GM23248 (cell line): ENCODE data around the gene KCNJ10. TPM values are rescaled to one million over a fixed set of nuclear protein-coding genes. Genes with fewer than 3 reads are reported as not detected.

Source experiments
- DNase-seq: peaks from one replicate; pipeline ENCODE4 v3.0.0-alpha.2; 2015
- H2AFZ ChIP-seq: fragments of 200-600 bp; sonication (generic); 2 replicates; pipeline ENCODE4 v1.6.1; 2016; ENCODE audit warnings: antibody characterized with exemption
- H3F3A ChIP-seq: fragments of 200-600 bp; sonication (generic); 2 replicates; pipeline ENCODE4 v1.6.1; 2016; ENCODE audit warnings: mild to moderate bottlenecking, antibody characterized with exemption, mixed run types; ENCODE audit not compliant: insufficient read depth
- H3K27ac ChIP-seq: fragments of 200-600 bp; sonication (generic); 2 replicates; pipeline ENCODE4 v1.5.1; 2016; ENCODE audit warnings: mild to moderate bottlenecking
- H3K27me3 ChIP-seq: fragments of 200-600 bp; sonication (generic); replicated peaks from 2 replicates; pipeline ENCODE4 v1.6.1; 2016; ENCODE audit warnings: mild to moderate bottlenecking; ENCODE audit not compliant: insufficient read depth
- H3K36me3 ChIP-seq: fragments of 200-600 bp; sonication (generic); 2 replicates; pipeline ENCODE4 v1.6.1; 2016; ENCODE audit warnings: low read depth, mild to moderate bottlenecking
- H3K4me1 ChIP-seq: fragments of 200-600 bp; sonication (generic); 2 replicates; pipeline ENCODE4 v1.6.1; 2016; ENCODE audit warnings: mild to moderate bottlenecking; ENCODE audit not compliant: insufficient read depth
- H3K4me2 ChIP-seq: fragments of 200-600 bp; sonication (generic); one replicate; pipeline ENCODE4 v1.6.1; 2016; ENCODE audit warnings: mild to moderate bottlenecking; ENCODE audit not compliant: unreplicated experiment
- H3K4me3 ChIP-seq: fragments of 200-600 bp; sonication (generic); 2 replicates; pipeline ENCODE4 v1.5.1; 2016; ENCODE audit warnings: mild to moderate bottlenecking
- H3K79me2 ChIP-seq: fragments of 200-600 bp; sonication (generic); 2 replicates; pipeline ENCODE4 v1.6.1; 2016; ENCODE audit warnings: mild to moderate bottlenecking; ENCODE audit not compliant: insufficient read depth
- H3K9ac ChIP-seq: fragments of 200-600 bp; sonication (generic); 2 replicates; pipeline ENCODE4 v1.6.1; 2016; ENCODE audit warnings: mild to moderate bottlenecking
- H3K9me2 ChIP-seq: fragments of 200-600 bp; sonication (generic); 2 replicates; pipeline ENCODE4 v1.6.1; 2016; ENCODE audit warnings: mixed run types, mild to moderate bottlenecking, moderate library complexity; ENCODE audit not compliant: insufficient read depth
- H3K9me3 ChIP-seq: fragments of 200-600 bp; sonication (generic); one replicate; pipeline ENCODE4 v1.6.1; 2017; ENCODE audit warnings: low read depth
- H4K20me1 ChIP-seq: fragments of 200-600 bp; sonication (generic); 2 replicates; pipeline ENCODE4 v1.6.0; 2016; ENCODE audit not compliant: insufficient read depth
- EZH2 ChIP-seq: fragments of 200-600 bp; sonication (generic); IDR thresholded peaks from 2 replicates; pipeline ENCODE4 v1.6.1; 2018; ENCODE audit warnings: antibody characterized with exemption, mild to moderate bottlenecking; ENCODE audit not compliant: insufficient read depth, poor library complexity, severe bottlenecking
- EZH2phosphoT487 ChIP-seq: fragments of 200-600 bp; sonication (generic); IDR thresholded peaks from 2 replicates; pipeline ENCODE4 v1.6.1; 2018; ENCODE audit warnings: antibody characterized with exemption, moderate library complexity, mild to moderate bottlenecking, low read depth; ENCODE audit not compliant: insufficient read depth
- WGBS, 2 experiments: methylation state at CpG; one replicate each; pipeline ENCODE4 v1.1.6; 2015 to 2017; ENCODE audit warnings: low lambda C conversion rate in 2 of 2, low coverage in 1 of 2; ENCODE audit errors: missing lambda C conversion rate in 2 of 2; 5-methylcytosine and 5-hydroxymethylcytosine counted together
- in situ Hi-C: fragments of 300-500 bp; cut with MboI; formaldehyde crosslinking; loops from 2 replicates; pipeline ENCODE4 v1.15.0; 2020
- polyA plus RNA-seq: library from polyadenylated mRNA; unstranded; fragments of >200 nt; fragmentation: Nextera tagmentation; extraction: Ambion mirVana; gene quantifications from 2 replicates; pipeline ENCODE4 v1.2.1, GENCODE V29; 2016
- total RNA-seq: library from RNA; depleted of rRNA; stranded (reverse); fragments of >200 nt; shearing (Covaris generic); gene quantifications from 2 replicates; pipeline ENCODE4 v1.2.3, GENCODE V29; 2014

KCNJ10 gene
- total and polyA plus RNA-seq, 2 experiments from 2014 or later = not detected

DNA sequence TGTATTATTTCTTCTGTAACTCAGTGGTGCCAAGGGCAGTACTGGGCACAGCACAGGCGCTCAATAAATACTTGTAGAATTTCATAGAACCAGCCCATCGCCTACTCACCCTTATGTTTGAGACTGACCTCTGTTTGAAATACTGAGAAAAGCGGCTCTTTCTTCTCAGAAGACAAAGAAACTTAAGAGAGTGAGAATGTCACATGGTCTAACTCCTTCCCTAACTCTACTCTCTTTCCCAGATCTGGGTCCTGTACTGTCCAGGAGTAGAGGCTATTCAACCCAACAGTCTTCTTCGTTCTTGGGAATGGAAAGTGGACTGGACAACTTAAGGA is 24.3 kb upstream of the KCNJ10 start:
- no peaks in the 10 kb centered on the region for H4K20me1 ChIP-seq
- no peaks in the 10 kb centered on the region for H3K27me3 ChIP-seq
- TF ChIP-seq EZH2 = no peak
- no peak for TF ChIP-seq EZH2phosphoT487
- no peak overlapping the region for H3K4me3 ChIP-seq
- DNase-seq = no peak
- no peaks in the 10 kb centered on the region for H3K9me2 ChIP-seq
- H3K27ac ChIP-seq = no peak overlapping the region
- in situ Hi-C loops = no loop called here
- no peaks in the 10 kb centered on the region for H3K79me2 ChIP-seq
- peaks cover 7% of the 10 kb centered on the region; the same call in 1 of the 2 replicates for H3F3A ChIP-seq
- H3K4me2 ChIP-seq = no peak overlapping the region
- no peak overlapping the region for H2AFZ ChIP-seq
- no peaks in the 10 kb centered on the region for H3K9me3 ChIP-seq
- H3K9ac ChIP-seq = no peak overlapping the region
- H3K36me3 ChIP-seq = no peaks in the 10 kb centered on the region
- WGBS, 2 experiments = 91 to 97% methylated on average over 4 of the region's 4 CpGs
- peaks cover 19% of the 10 kb centered on the region; the same call in 1 of the 2 replicates for H3K4me1 ChIP-seq

DNA sequence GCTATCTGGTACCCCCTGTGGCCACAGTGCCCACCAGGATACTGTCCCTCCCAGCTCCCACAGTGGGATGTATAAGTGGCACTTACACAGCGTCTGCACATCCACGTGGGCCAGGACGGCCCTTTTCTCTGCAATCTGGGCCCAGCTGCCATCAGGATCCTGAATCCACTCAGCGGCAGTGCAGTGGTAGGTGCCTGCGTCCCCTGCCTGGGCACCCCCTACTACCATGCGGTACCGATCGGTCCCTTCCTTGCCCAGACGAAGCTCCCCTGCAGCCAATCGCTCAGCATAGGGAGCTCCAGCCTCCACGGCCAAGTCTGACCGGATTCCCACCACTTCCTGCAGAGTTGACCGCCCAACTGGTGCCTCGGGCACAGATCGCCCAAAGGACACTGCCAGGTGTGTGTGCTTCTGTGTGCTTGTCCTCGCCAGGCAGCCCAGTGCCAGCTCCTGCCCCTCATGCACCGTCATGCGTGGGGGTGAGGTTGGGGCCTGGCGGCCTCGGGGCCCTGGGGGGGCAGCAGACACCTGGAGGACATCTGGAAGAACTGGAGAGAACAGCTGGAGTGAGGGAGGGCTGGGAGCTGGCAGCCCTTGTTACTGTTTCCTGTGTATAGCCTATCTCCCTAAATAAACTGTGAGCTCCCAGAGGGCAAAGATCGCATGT is 23.8 kb upstream of the KCNJ10 start:
- Histone ChIP-seq H3K9me3 (no peaks in the 10 kb centered on the region), H4K20me1 (no peaks in the 10 kb centered on the region), H3K4me1 (peaks cover 17% of the 10 kb centered on the region; the same call in 1 of the 2 replicates), H3K36me3 (no peaks in the 10 kb centered on the region), H3K4me2 (no peak overlapping the region), H3K9ac (no peak overlapping the region), H3K4me3 (no peak overlapping the region), H3K27me3 (no peaks in the 10 kb centered on the region), H2AFZ (no peak overlapping the region), H3K27ac (no peak overlapping the region), H3F3A (0 out of 2 replicates have a peak, but pooled peaks cover 5% of the 10 kb centered on the region), H3K9me2 (no peaks in the 10 kb centered on the region), H3K79me2 (no peaks in the 10 kb centered on the region)
- no peak for TF ChIP-seq EZH2
- no peak for TF ChIP-seq EZH2phosphoT487
- 89 to 90% methylated on average over 21 of the region's 21 CpGs for WGBS, 2 experiments
- DNase-seq = no peak
- in situ Hi-C loops = no loop called here

DNA sequence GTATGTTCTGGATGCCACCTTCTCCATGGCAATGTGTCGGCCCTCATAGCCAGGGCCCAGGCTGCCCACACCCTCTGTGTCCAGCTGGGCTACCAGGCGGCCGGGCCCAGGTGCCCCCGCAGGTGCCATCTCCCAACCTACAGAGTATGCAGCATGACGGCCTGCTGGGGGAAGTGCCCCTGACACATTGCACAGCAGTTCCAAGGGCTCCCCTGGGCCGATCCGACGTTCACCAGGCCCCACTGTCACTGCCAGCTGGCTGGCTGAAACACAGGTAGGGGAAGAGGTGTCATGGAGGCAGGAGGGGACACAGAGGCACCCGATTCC is 23.1 kb upstream of the KCNJ10 start:
- 0 out of 2 replicates have a peak, but pooled peaks cover 5% of the 10 kb centered on the region for H3F3A ChIP-seq
- TF ChIP-seq EZH2phosphoT487 (no peak), EZH2 (no peak)
- H3K4me2 ChIP-seq = no peak overlapping the region
- in situ Hi-C loops = no loop called here
- no peak overlapping the region for H3K4me3 ChIP-seq
- no peak overlapping the region for H3K27ac ChIP-seq
- H3K9ac ChIP-seq = no peak overlapping the region
- H2AFZ ChIP-seq = no peak overlapping the region
- no peak for DNase-seq
- H3K9me2 ChIP-seq = no peaks in the 10 kb centered on the region
- H3K9me3 ChIP-seq = no peaks in the 10 kb centered on the region
- no peaks in the 10 kb centered on the region for H3K79me2 ChIP-seq
- H3K36me3 ChIP-seq = no peaks in the 10 kb centered on the region
- H3K4me1 ChIP-seq = peaks cover 16% of the 10 kb centered on the region; the same call in 1 of the 2 replicates
- 82 to 88% methylated on average over 9 of the region's 9 CpGs for WGBS, 2 experiments
- H3K27me3 ChIP-seq = no peaks in the 10 kb centered on the region
- H4K20me1 ChIP-seq = no peaks in the 10 kb centered on the region

DNA sequence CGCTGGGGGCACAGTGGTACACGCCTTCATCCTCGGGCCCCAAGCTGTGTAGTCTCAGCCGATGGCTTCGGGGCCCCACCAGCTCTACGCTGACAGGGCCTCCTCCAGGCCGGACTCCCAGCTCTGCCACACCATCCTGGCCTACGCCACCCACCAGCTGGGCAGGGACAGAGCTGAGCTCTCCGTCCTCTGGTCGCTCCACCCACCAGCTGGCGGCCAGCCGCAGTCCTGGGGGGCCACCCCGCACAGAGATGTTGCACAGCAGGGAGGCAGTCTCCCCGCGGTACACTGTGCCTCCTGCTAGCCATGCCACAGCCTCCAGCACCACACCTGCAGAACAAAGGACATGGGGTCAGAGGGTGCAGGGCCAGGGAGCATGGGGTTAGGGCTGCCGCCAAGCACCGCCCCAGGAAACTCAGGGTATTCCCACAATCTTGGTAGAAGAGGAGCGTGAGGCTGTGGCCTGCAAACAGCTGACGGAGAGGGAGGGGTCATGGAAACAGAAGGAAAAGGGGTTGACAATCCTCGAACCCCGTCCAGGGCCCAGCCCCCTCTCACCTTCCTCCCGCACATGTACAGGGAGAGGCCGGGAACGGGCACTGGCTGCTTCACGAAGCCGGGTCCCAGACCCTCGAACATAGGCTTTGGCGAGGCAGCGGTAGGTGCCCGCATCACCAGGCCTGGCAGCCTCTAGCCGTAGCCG is 22.6 kb upstream of the KCNJ10 start:
- in situ Hi-C loops = no loop called here
- DNase-seq = no peak
- Histone ChIP-seq H3K4me1 (peaks cover 11% of the 10 kb centered on the region; the same call in 1 of the 2 replicates), H3F3A (0 out of 2 replicates have a peak, but pooled peaks cover 2% of the 10 kb centered on the region), H3K9me2 (no peaks in the 10 kb centered on the region), H3K9ac (no peak overlapping the region), H3K4me2 (no peak overlapping the region), H3K9me3 (no peaks in the 10 kb centered on the region), H4K20me1 (no peaks in the 10 kb centered on the region), H3K4me3 (no peak overlapping the region), H3K79me2 (no peaks in the 10 kb centered on the region), H3K27ac (no peak overlapping the region), H3K36me3 (no peaks in the 10 kb centered on the region), H2AFZ (no peak overlapping the region), H3K27me3 (no peaks in the 10 kb centered on the region)
- TF ChIP-seq EZH2 = no peak
- TF ChIP-seq EZH2phosphoT487 = no peak
- 86 to 89% methylated on average over 30 to 32 of the region's 32 CpGs for WGBS, 2 experiments
